IMR-90 (cell line): ENCODE data around the gene HES4. TPM values are rescaled to one million over a fixed set of nuclear protein-coding genes. Genes with fewer than 3 reads are reported as not detected.

ENCODE experiments used
- ATAC-seq: fragments of 200-7000 bp; cut with Tn5 transposase; 2 replicates; pipeline ENCODE4 v1.9.1; 2020; ENCODE audit warnings: low read depth, mild to moderate bottlenecking, moderate library complexity
- BruUV-seq: library from RNA; stranded (reverse); fragments of 400-500 nt; replicated peaks from 2 replicates; lab custom pipeline; 2021; lab: Mats Ljungman, UMichigan
- CTCF ChIA-PET: fragments of 300-600 bp; formaldehyde crosslinking; extraction: SDS; loops from one replicate; lab custom pipeline; 2021; ENCODE audit warnings: antibody characterized with exemption; lab: Yijun Ruan, JAX
- POLR2A ChIA-PET: fragments of 300-600 bp; sonication (Branson Sonifier 250); formaldehyde crosslinking; loops from one replicate; lab custom pipeline; 2022; ENCODE audit warnings: antibody characterized with exemption; ENCODE audit not compliant: unreplicated experiment; lab: Charles Lee
- DNase-seq: peaks from one replicate; pipeline ENCODE4 v3.0.0; 2013
- H2AFZ ChIP-seq: replicated peaks from 2 replicates; pipeline ENCODE3; 2013; ENCODE audit warnings: low read length, mild to moderate bottlenecking; ENCODE audit not compliant: poor library complexity
- H2AK5ac ChIP-seq: 2 replicates; pipeline ENCODE4 v1.6.1; 2013; ENCODE audit warnings: low read depth, low read length, inconsistent platforms
- H2AK9ac ChIP-seq: replicated peaks from 2 replicates; pipeline ENCODE3; 2013; ENCODE audit warnings: mild to moderate bottlenecking, low read depth, low read length, moderate library complexity; ENCODE audit not compliant: poor library complexity
- H2BK120ac ChIP-seq: 2 replicates; pipeline ENCODE4 v1.6.1; 2013; ENCODE audit warnings: low read depth, low read length, inconsistent platforms
- H2BK15ac ChIP-seq: 3 replicates; pipeline ENCODE4 v1.6.1; 2013; ENCODE audit warnings: low read depth, low read length, inconsistent platforms
- H2BK20ac ChIP-seq: 2 replicates; pipeline ENCODE4 v1.6.1; 2013; ENCODE audit warnings: low read depth, mild to moderate bottlenecking, inconsistent platforms, low read length, moderate library complexity
- H2BK5ac ChIP-seq: 2 replicates; pipeline ENCODE4 v1.6.1; 2013; ENCODE audit warnings: mild to moderate bottlenecking, low read depth, low read length, inconsistent platforms; ENCODE audit not compliant: poor library complexity, severe bottlenecking
- H3K14ac ChIP-seq: replicated peaks from 2 replicates; pipeline ENCODE4 v1.6.1; 2013; ENCODE audit warnings: low read depth, low read length, inconsistent platforms
- H3K18ac ChIP-seq: 2 replicates; pipeline ENCODE4 v1.6.1; 2013; ENCODE audit warnings: low read depth, low read length, control low read depth
- H3K23ac ChIP-seq: 2 replicates; pipeline ENCODE4 v1.6.1; 2013; ENCODE audit warnings: low read depth, low read length, inconsistent platforms
- H3K27ac ChIP-seq: 2 replicates; pipeline ENCODE4 v1.5.1; 2013; ENCODE audit warnings: mild to moderate bottlenecking, control low read depth, low read length; ENCODE audit not compliant: insufficient read depth
- H3K27me3 ChIP-seq: 2 replicates; pipeline ENCODE4 v1.6.1; 2013; ENCODE audit warnings: low read length; ENCODE audit not compliant: control insufficient read depth, insufficient read depth
- H3K36me3 ChIP-seq: 2 replicates; pipeline ENCODE4 v1.6.1; 2013; ENCODE audit warnings: low read length, mixed read lengths; ENCODE audit not compliant: control insufficient read depth, insufficient read depth
- H3K4ac ChIP-seq: 2 replicates; pipeline ENCODE4 v1.6.1; 2013; ENCODE audit warnings: low read depth, low read length, inconsistent platforms
- H3K4me1 ChIP-seq: 2 replicates; pipeline ENCODE4 v1.6.1; 2013; ENCODE audit warnings: low read length, mixed read lengths; ENCODE audit not compliant: control insufficient read depth, insufficient read depth
- H3K4me2 ChIP-seq: 2 replicates; pipeline ENCODE4 v1.6.1; 2013; ENCODE audit warnings: low read depth, mild to moderate bottlenecking, control low read depth, low read length, moderate library complexity
- H3K4me3 ChIP-seq: 2 replicates; pipeline ENCODE4 v1.5.1; 2013; ENCODE audit warnings: low read depth, mild to moderate bottlenecking, control low read depth, low read length, moderate library complexity; ENCODE audit not compliant: insufficient read depth
- H3K56ac ChIP-seq: 2 replicates; pipeline ENCODE4 v1.6.1; 2013; ENCODE audit warnings: low read length, inconsistent platforms; ENCODE audit not compliant: insufficient read depth; ENCODE audit errors: extremely low read depth
- H3K79me1 ChIP-seq, 2 experiments: 2 replicates each; pipeline ENCODE4 v1.6.1; 2013; ENCODE audit warnings: low read length in 2 of 2, inconsistent platforms in 1 of 2, low read depth in 1 of 2
- H3K9ac ChIP-seq: 2 replicates; pipeline ENCODE4 v1.6.1; 2013; ENCODE audit warnings: low read depth, low read length, control low read depth
- H3K9me1 ChIP-seq: 2 replicates; pipeline ENCODE4 v1.6.1; 2013; ENCODE audit warnings: low read length, inconsistent platforms; ENCODE audit not compliant: insufficient read depth
- H3K9me3 ChIP-seq: 2 replicates; pipeline ENCODE4 v1.6.1; 2013; ENCODE audit warnings: low read length; ENCODE audit not compliant: control insufficient read depth, insufficient read depth
- H4K20me1 ChIP-seq: 2 replicates; pipeline ENCODE4 v1.6.1; 2013; ENCODE audit warnings: low read length, inconsistent platforms; ENCODE audit not compliant: insufficient read depth
- H4K5ac ChIP-seq: 2 replicates; pipeline ENCODE4 v1.6.1; 2013; ENCODE audit warnings: mild to moderate bottlenecking, low read depth, low read length, control low read depth
- H4K8ac ChIP-seq, 2 experiments: 2 replicates each; pipeline ENCODE4 v1.6.1; 2013; ENCODE audit warnings: low read depth in 2 of 2, low read length in 2 of 2, control low read depth in 1 of 2, inconsistent platforms in 1 of 2
- H4K91ac ChIP-seq: 2 replicates; pipeline ENCODE4 v1.6.1; 2013; ENCODE audit warnings: low read depth, low read length, inconsistent platforms; ENCODE audit not compliant: insufficient read depth
- MAZ ChIP-seq: IDR thresholded peaks from 2 replicates; pipeline ENCODE4 v1.6.1; 2012; ENCODE audit warnings: low read depth, mild to moderate bottlenecking, low read length, improper control_type of control experiment, moderate library complexity, borderline replicate concordance
- NFE2L2 ChIP-seq: fragments of 150-350 bp; IDR thresholded peaks from 2 replicates; pipeline ENCODE4 v1.6.1; 2016; ENCODE audit warnings: low read depth, mild to moderate bottlenecking, low read length
- RCOR1 ChIP-seq: IDR thresholded peaks from 2 replicates; pipeline ENCODE4 v1.6.1; 2012; ENCODE audit warnings: mild to moderate bottlenecking, low read length, improper control_type of control experiment; ENCODE audit not compliant: insufficient replicate concordance
- SMC3 ChIP-seq: fragments of 150-350 bp; IDR thresholded peaks from 2 replicates; pipeline ENCODE4 v1.6.1; 2016; ENCODE audit warnings: low read depth, mild to moderate bottlenecking, antibody characterized with exemption, low read length, moderate library complexity
- WGBS, 2 experiments: methylation state at CpG; one replicate each; pipeline versions ENCODE4 v1.1.5 to v1.1.7; 2013; ENCODE audit warnings: missing lambda C conversion rate in 2 of 2; ENCODE audit not compliant: insufficient read length in 1 of 2; ENCODE audit errors: extremely low coverage in 2 of 2; 5-methylcytosine and 5-hydroxymethylcytosine counted together
- dilution Hi-C: fragments of 300-500 bp; cut with HindIII; formaldehyde crosslinking; loops from one replicate; pipeline ENCODE4 v1.14.3; 2018; ENCODE audit warnings: low sequenced_read_pairs; ENCODE audit not compliant: unreplicated experiment
- in situ Hi-C: fragments of 300-500 bp; cut with MboI; formaldehyde crosslinking; loops from 3 replicates; pipeline ENCODE4 v1.14.3; 2019; ENCODE audit warnings: low sequenced_read_pairs, inconsistent platforms, mixed read lengths
- intact Hi-C: fragments of 100-400 bp; cut with micrococcal nuclease; formaldehyde crosslinking; loops from 2 replicates; pipeline ENCODE4 v1.10.0; 2022
- polyA plus RNA-seq, 3 experiments: library from polyadenylated mRNA; depleted of rRNA; stranded (reverse); fragments of >200 nt; gene quantifications; 2 replicates each; pipeline ENCODE4 v1.2.3, GENCODE V29; 2012; ENCODE audit warnings: low replicate concordance in 1 of 3
- total RNA-seq: library from RNA; depleted of rRNA; stranded (reverse); fragments of >200 nt; gene quantifications from 2 replicates; pipeline ENCODE4 v1.2.3, GENCODE V29; 2012

Gene HES4
- total and polyA plus RNA-seq, 2 of the 4 experiments (the other 2 are of a cell fraction), result 1.4 to 11.7 TPM

DNA sequence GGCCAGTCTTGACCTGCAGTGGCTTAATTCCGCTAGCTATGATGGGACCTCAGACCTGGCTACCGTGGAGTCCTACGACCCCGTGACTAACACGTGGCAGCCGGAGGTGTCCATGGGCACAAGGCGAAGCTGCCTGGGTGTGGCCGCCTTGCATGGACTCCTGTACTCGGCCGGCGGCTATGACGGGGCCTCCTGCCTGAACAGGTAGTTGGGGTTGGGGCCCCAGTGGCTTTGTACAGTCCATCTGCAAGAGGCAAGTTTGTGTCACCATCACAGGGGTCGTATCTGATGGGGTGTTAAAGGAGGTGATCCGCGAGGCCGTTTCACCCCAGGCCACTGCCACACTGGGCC lies 36.6 kb downstream of the HES4 start:
- no peak overlapping the region for H2BK15ac ChIP-seq
- ATAC-seq (no peak), DNase-seq (no peak)
- no peak overlapping the region for H3K9ac ChIP-seq
- H3K9me1 ChIP-seq, result peaks cover 3% of the 10 kb centered on the region; the same call in 1 of the 2 replicates
- no peak overlapping the region for H3K4ac ChIP-seq
- H4K5ac ChIP-seq, result no peak overlapping the region
- H3K56ac ChIP-seq, result no peak overlapping the region
- peaks cover 14% of the 10 kb centered on the region for H3K4me1 ChIP-seq
- no peak overlapping the region for H3K18ac ChIP-seq
- no peak overlapping the region for H3K27ac ChIP-seq
- H4K20me1 ChIP-seq, result peaks cover 7% of the 10 kb centered on the region
- H2AK9ac ChIP-seq, result peak overlapping the region; percentile 42
- no peaks in the 10 kb centered on the region; the same call in 1 of the 2 replicates for H3K27me3 ChIP-seq
- no peak overlapping the region for H2BK120ac ChIP-seq
- H3K4me2 ChIP-seq, result no peak overlapping the region
- H3K79me1 ChIP-seq, result peaks cover 7 to 30% of the 10 kb centered on the region in 2 experiments; a peak in 3 of 4 replicates
- in situ Hi-C loops, result no loop called here
- H3K4me3 ChIP-seq, result no peak overlapping the region
- H4K91ac ChIP-seq, result no peak overlapping the region
- H3K9me3 ChIP-seq, result no peaks in the 10 kb centered on the region
- no peak overlapping the region for H3K23ac ChIP-seq
- H3K36me3 ChIP-seq, result peaks cover 20% of the 10 kb centered on the region
- TF ChIP-seq NFE2L2 (no peak), SMC3 (no peak), MAZ (no peak), RCOR1 (no peak)
- ChIA-PET CTCF (no interaction called here), POLR2A (no interaction called here)
- H3K14ac ChIP-seq, result no peak overlapping the region
- dilution Hi-C loops, result no loop called here
- H4K8ac ChIP-seq, result no peak overlapping the region
- H2AFZ ChIP-seq, result no peak overlapping the region
- H2BK20ac ChIP-seq, result no peak overlapping the region
- H2BK5ac ChIP-seq, result no peak overlapping the region
- no peak overlapping the region for H2AK5ac ChIP-seq
- 90% methylated on average over 7 of the region's 16 CpGs; no CpG with 5 or more reads in 1 of the 2 experiments for WGBS, 2 experiments
- intact Hi-C loops, result no loop called here
- BruUV-seq, result no TSS peak
